GM21619 (cell line): ENCODE measurements around the gene PPM1D.

ENCODE experiments used
- ATAC-seq: cut with Tn5 transposase; IDR thresholded peaks from one replicate; pipeline ENCODE4 v1.9.1; 2021; ENCODE audit not compliant: unreplicated experiment

PPM1D gene

GRCh38 chr17:60618080-60618479 is 18.1 kb downstream of the PPM1D start:
- ATAC-seq = no peak

- no peak for ATAC-seq
These were observed 19.0 kb downstream of the PPM1D start for GRCh38 chr17:60618854-60619526.

- ATAC-seq = no peak
These were observed 23.0 kb downstream of the PPM1D start for GRCh38 chr17:60622961-60623360.

- ATAC-seq = no peak
These were observed 23.4 kb downstream of the PPM1D start for GRCh38 chr17:60623415-60623814.

GRCh38 chr17:60627124-60627523 is 27.1 kb downstream of the PPM1D start:
- no peak for ATAC-seq

- no peak for ATAC-seq
These were observed 28.4 kb downstream of the PPM1D start for GRCh38 chr17:60628252-60628889.

- ATAC-seq = no peak
These were observed 29.1 kb downstream of the PPM1D start for GRCh38 chr17:60629120-60629519.

- ATAC-seq = no peak
These were observed 30.4 kb downstream of the PPM1D start for GRCh38 chr17:60630352-60630751.

- no peak for ATAC-seq
These were observed 31.1 kb downstream of the PPM1D start for GRCh38 chr17:60631119-60631518.

- ATAC-seq = no peak
These were observed 37.7 kb downstream of the PPM1D start for GRCh38 chr17:60637683-60638082.

GRCh38 chr17:60639019-60639330 is 39.0 kb downstream of the PPM1D start:
- no peak for ATAC-seq

- ATAC-seq = no peak
These were observed 40.5 kb downstream of the PPM1D start for GRCh38 chr17:60640503-60640902.

- ATAC-seq = no peak
These were observed 41.1 kb downstream of the PPM1D start for GRCh38 chr17:60641126-60641525.

- no peak for ATAC-seq
These were observed 41.8 kb downstream of the PPM1D start for GRCh38 chr17:60641810-60642220.

GRCh38 chr17:60645918-60646523 is 46.0 kb downstream of the PPM1D start:
- ATAC-seq = no peak

GRCh38 chr17:60646701-60647100 is 46.7 kb downstream of the PPM1D start:
- no peak for ATAC-seq

GRCh38 chr17:60647705-60648104 is 47.7 kb downstream of the PPM1D start:
- ATAC-seq = no peak

GRCh38 chr17:60652454-60653247 is 52.7 kb downstream of the PPM1D start:
- peak; percentile 98 for ATAC-seq

- ATAC-seq = no peak
These were observed 53.6 kb downstream of the PPM1D start for GRCh38 chr17:60653569-60653968.

GRCh38 chr17:60656499-60656898 is 56.5 kb downstream of the PPM1D start:
- no peak for ATAC-seq

- no peak for ATAC-seq
These were observed 59.2 kb downstream of the PPM1D start for GRCh38 chr17:60659156-60659555.

GRCh38 chr17:60661489-60661888 is 61.5 kb downstream of the PPM1D start:
- ATAC-seq = no peak
